DMS153 treated with DMSO at 0.1 percent for 48 hours (cell line): ENCODE results near the gene CDON.

Source experiments
- DNase-seq: peaks from one replicate; lab custom pipeline; 2025; ENCODE audit not compliant: unreplicated experiment; lab: John Stamatoyannopoulos, UW

CDON gene, protein sequence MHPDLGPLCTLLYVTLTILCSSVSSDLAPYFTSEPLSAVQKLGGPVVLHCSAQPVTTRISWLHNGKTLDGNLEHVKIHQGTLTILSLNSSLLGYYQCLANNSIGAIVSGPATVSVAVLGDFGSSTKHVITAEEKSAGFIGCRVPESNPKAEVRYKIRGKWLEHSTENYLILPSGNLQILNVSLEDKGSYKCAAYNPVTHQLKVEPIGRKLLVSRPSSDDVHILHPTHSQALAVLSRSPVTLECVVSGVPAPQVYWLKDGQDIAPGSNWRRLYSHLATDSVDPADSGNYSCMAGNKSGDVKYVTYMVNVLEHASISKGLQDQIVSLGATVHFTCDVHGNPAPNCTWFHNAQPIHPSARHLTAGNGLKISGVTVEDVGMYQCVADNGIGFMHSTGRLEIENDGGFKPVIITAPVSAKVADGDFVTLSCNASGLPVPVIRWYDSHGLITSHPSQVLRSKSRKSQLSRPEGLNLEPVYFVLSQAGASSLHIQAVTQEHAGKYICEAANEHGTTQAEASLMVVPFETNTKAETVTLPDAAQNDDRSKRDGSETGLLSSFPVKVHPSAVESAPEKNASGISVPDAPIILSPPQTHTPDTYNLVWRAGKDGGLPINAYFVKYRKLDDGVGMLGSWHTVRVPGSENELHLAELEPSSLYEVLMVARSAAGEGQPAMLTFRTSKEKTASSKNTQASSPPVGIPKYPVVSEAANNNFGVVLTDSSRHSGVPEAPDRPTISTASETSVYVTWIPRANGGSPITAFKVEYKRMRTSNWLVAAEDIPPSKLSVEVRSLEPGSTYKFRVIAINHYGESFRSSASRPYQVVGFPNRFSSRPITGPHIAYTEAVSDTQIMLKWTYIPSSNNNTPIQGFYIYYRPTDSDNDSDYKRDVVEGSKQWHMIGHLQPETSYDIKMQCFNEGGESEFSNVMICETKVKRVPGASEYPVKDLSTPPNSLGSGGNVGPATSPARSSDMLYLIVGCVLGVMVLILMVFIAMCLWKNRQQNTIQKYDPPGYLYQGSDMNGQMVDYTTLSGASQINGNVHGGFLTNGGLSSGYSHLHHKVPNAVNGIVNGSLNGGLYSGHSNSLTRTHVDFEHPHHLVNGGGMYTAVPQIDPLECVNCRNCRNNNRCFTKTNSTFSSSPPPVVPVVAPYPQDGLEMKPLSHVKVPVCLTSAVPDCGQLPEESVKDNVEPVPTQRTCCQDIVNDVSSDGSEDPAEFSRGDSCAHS (N-terminal part only)

DNA sequence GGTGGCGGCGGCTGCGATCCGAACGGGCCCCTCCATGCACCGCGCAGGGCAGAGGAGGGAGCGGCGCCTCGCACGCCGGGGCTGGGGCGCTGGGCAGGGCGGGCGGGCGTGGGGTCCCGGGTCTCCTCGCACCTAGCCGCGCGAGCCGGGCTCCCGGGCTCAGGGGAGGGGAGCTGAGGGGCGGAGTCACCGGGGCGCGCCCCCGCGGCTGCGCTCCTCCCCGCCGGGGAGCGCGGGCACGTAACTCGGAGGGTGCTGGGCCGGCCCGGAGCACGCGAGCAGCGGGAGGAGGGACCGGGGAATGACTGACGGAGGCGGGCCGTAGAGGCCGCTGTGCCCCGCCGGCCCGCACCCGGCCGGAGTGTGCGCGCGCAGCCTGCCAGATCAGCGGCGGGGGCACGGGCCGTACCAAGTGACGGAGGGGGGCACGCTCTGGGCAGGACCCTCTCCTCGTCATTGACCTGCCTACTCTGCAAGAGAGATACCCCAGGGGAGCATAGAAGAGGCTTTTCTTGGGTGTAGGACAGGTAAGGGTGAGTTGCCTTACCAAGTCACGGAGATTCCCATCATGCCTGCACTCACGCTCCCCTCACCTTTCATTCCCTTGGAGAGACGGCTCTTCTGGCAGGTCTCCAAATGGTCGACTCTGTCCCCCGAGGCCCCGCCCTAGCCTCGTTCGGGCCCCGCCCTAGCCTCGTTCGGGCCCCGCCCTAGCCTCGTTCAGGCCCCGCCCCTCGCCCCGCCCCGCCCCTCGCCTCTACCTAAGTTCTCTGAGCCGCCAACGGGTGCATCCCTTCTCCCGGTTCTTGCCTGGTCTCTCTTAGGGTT, at the start of gene CDON:
TSS of gene CDON (minus strand) at position 188 of the 828 bp plus-strand sequence. CDS start 39,390 bp downstream, outside the sequence.
- peak; percentile 95 for DNase-seq

- DNase-seq = no peak
Measured at GRCh38 chr11:126111458-126112116, 48.9 kb upstream of the CDON start.

GRCh38 chr11:126109941-126110731, 47.5 kb upstream of the CDON start:
- no peak for DNase-seq

DNA sequence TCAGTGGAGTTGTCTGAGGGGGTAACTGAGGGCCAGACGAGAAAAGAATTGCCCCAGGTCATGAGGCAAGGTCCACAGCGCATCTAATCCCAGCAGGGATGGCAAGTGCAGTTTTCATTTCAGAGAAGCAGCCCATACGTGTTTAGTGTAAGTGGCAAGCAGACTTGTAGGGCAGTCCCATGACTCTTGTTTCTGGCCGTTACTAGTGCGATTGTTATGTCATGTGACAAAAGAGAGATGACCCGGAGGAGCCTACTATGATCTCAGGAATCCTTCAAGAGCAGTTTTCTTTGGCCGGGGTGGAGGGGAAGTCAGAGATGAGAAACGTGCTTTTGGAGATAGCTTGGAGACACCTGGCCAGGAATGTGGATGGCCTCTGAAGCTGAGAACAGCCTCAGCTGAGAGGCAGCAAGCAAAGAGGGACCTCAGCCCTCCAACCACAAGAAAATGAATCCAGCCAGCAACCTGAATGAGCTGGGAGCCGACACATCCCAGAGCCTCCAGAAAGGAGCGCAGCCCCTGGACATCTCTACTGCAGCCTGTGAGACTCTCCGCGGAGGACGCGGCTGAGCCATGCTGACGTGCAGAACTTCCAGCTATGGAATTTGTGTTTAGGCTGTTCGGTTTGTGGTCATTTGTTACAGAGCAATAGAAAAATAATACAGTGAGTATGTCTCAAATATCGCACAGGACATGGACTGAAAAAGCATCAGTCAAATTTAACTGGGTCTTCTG, 44.1 kb upstream of the CDON start:
- no peak for DNase-seq

- no peak for DNase-seq
Measured at GRCh38 chr11:126105748-126106080, 43.0 kb upstream of the CDON start.

- DNase-seq = no peak
Measured at GRCh38 chr11:126105022-126105747, 42.5 kb upstream of the CDON start.

- DNase-seq = no peak
Measured at GRCh38 chr11:126104420-126104819, 41.8 kb upstream of the CDON start.

GRCh38 chr11:126103150-126103549, 40.5 kb upstream of the CDON start:
- no peak for DNase-seq

DNA sequence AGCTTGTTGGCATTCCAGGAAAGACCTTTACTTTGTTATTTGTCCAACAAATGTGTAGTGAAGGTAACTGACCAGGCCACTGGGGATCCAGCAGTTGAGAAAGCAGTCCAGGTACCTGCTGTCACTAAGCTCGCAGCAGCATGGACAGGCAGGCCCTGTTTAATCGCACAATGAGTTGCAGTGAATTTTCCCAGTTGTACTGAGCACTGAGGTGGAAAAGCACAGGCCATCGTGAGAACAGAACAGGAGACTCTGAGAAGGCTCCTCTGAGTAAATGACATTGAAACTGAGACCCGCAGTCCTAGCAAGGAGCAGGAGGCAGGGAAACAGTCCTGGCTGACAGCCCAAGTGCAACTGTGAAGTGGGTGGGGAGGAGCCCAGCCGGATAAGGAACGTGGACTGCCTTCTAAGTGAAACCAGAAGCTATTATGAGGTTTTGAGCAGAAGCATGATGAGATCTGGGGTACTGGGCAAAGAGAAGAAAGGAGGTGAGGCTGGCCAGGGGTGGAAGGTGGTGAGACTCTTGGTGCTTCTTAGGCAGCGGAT, 39.8 kb upstream of the CDON start:
- DNase-seq = no peak

- DNase-seq = no peak
Measured at GRCh38 chr11:126101930-126102283, 39.2 kb upstream of the CDON start.

- no peak for DNase-seq
Measured at GRCh38 chr11:126101251-126101929, 38.7 kb upstream of the CDON start.

DNA sequence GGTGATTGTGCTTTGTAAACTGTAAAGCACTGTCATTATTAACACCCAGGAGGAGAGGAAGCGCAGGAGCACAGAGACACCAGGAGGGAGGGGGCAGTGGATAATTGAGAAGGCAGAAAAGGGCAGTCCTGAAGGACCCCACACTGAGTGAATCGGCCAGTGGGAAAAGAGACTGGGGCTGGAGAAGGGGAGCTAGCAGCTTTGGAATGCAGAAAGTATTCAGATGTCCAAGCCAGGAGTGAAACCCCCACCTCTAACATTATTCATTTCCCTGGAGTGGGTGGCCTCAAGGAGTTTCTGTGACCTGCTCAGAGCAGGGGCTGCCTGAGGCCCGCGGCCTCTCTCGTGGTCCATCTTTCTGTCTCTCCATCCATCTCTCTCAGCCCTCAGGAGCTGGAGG, 38.0 kb upstream of the CDON start:
- no peak for DNase-seq

- DNase-seq = no peak
Measured at GRCh38 chr11:126098204-126098769, 35.6 kb upstream of the CDON start.

DNA sequence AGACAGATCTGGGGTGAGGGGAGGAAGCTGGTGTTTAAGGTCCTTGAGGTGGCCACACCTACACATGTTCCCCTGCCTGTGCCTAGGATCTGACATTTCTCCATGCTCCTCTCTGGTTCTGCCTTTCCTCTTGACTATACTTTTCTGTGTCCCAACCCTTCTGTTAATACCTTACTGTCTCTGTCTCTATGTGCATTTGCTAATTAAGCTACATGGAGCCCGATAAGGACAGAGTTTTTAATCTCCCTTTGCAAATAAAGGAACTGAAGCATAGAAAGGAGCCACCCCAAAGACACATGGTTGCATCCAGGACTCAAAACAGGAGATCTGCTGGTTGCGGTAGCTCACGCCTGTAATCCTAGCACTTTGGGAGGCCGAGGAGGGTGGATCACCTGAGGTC, 33.1 kb upstream of the CDON start:
- no peak for DNase-seq

- no peak for DNase-seq
Measured at GRCh38 chr11:126090452-126090851, 27.8 kb upstream of the CDON start.

DNA sequence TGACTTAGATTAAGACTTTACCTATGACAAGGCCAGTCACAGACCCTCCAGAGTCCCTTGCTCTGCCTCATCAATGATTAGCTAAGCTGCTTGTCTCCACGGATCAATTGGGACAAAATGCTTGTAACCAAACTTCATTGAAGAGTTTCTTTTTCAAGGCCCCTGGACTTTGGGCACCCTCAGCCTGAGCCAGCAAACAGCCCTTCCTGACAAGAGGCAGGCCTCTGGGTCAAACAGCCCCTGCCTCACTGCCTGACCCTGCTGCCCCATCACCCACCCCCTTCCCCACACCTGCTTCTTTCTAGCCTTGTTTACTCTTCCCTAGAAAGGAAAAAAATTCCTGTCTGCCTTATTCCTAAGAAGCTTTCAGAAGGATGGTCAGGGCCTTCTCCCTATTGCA, 26.3 kb upstream of the CDON start:
- DNase-seq = no peak

- no peak for DNase-seq
Measured at GRCh38 chr11:126086248-126086647, 23.6 kb upstream of the CDON start.
